ENCODE data around the gene SPEF2.

SPEF2 gene

GRCh38 chr5:35788724-35789123, 171.1 kb downstream of the SPEF2 start:
- Histone ChIP-seq H3K4me3 (ENCODE audit: low read depth in 1 of 2, low read length in 1 of 2) (no peak overlapping the region), H3K27me3 (no peaks in the 10 kb centered on the region), H3K27ac (no peak overlapping the region), H3K4me1 (ENCODE audit: control insufficient read depth in 1 of 2, insufficient read depth in 1 of 2, low read depth in 1 of 2, low read length in 1 of 2) (no peaks in the 10 kb centered on the region), H3K36me3 (no peaks in the 10 kb centered on the region), H3K9me3 (no peaks in the 10 kb centered on the region)
- no peak for TF ChIP-seq CTCF (IDR thresholded peaks at IDR 0.05)

GRCh38 chr5:35789732-35790456, 172.2 kb downstream of the SPEF2 start:
- Histone ChIP-seq H3K27me3 (no peaks in the 10 kb centered on the region), H3K36me3 (no peaks in the 10 kb centered on the region), H3K4me1 (ENCODE audit: control insufficient read depth in 1 of 2, insufficient read depth in 1 of 2, low read depth in 1 of 2, low read length in 1 of 2) (no peaks in the 10 kb centered on the region), H3K4me3 (ENCODE audit: low read depth in 1 of 2, low read length in 1 of 2) (no peak overlapping the region), H3K9me3 (no peaks in the 10 kb centered on the region), H3K27ac (no peak overlapping the region)
- no peak for TF ChIP-seq CTCF (IDR thresholded peaks at IDR 0.05)

GRCh38 chr5:35790457-35790822, 172.8 kb downstream of the SPEF2 start:
- H3K27ac ChIP-seq, result no peak overlapping the region
- H3K36me3 ChIP-seq, result no peaks in the 10 kb centered on the region
- no peak for TF ChIP-seq CTCF (IDR thresholded peaks at IDR 0.05)
- H3K4me3 ChIP-seq (ENCODE audit: low read depth in 1 of 2, low read length in 1 of 2), result no peak overlapping the region
- H3K4me1 ChIP-seq (ENCODE audit: control insufficient read depth in 1 of 2, insufficient read depth in 1 of 2, low read depth in 1 of 2, low read length in 1 of 2), result no peaks in the 10 kb centered on the region
- no peaks in the 10 kb centered on the region for H3K9me3 ChIP-seq
- no peaks in the 10 kb centered on the region for H3K27me3 ChIP-seq

- H3K27ac ChIP-seq, result no peak overlapping the region
Observed at GRCh38 chr5:35794328-35794619, 176.6 kb downstream of the SPEF2 start.

GRCh38 chr5:35794684-35795375, 177.2 kb downstream of the SPEF2 start:
- Histone ChIP-seq H3K27me3 (no peaks in the 10 kb centered on the region), H3K36me3 (no peaks in the 10 kb centered on the region), H3K9me3 (no peaks in the 10 kb centered on the region), H3K4me3 (ENCODE audit: low read depth in 1 of 2, low read length in 1 of 2) (no peak overlapping the region), H3K4me1 (ENCODE audit: control insufficient read depth in 1 of 2, insufficient read depth in 1 of 2, low read depth in 1 of 2, low read length in 1 of 2) (no peaks in the 10 kb centered on the region), H3K27ac (no peak overlapping the region)
- TF ChIP-seq CTCF (IDR thresholded peaks at IDR 0.05), result no peak

More at GRCh38 chr5:35794328-35794619, 176.6 kb downstream of the SPEF2 start:
- no peaks in the 10 kb centered on the region for H3K27me3 ChIP-seq
- H3K9me3 ChIP-seq, result no peaks in the 10 kb centered on the region
- TF ChIP-seq CTCF (IDR thresholded peaks at IDR 0.05), result no peak
- no peak overlapping the region for H3K4me3 ChIP-seq (ENCODE audit: low read depth in 1 of 2, low read length in 1 of 2)
- no peaks in the 10 kb centered on the region for H3K36me3 ChIP-seq
- H3K4me1 ChIP-seq (ENCODE audit: control insufficient read depth in 1 of 2, insufficient read depth in 1 of 2, low read depth in 1 of 2, low read length in 1 of 2), result no peaks in the 10 kb centered on the region
